Neural progenitor cell (in vitro differentiated cells): Measurements from ENCODE around the gene PPARA. TPM values are rescaled to one million over a fixed set of nuclear protein-coding genes. Genes with fewer than 3 reads are reported as not detected.

Source experiments
- DNase-seq: peaks from one replicate; pipeline ENCODE4 v3.0.0-alpha.2; 2016; ENCODE audit warnings: low spot score
- H2AFZ ChIP-seq: fragments of 200-600 bp; sonication (generic); replicated peaks from 2 replicates; pipeline ENCODE4 v1.6.1; 2016; ENCODE audit warnings: antibody characterized with exemption
- H3F3A ChIP-seq: fragments of 200-600 bp; sonication (generic); 2 replicates; pipeline ENCODE4 v1.6.1; 2016; ENCODE audit warnings: antibody characterized with exemption, low read depth
- H3K27ac ChIP-seq: fragments of 200-600 bp; sonication (generic); 2 replicates; pipeline ENCODE4 v1.5.1; 2016; ENCODE audit warnings: mild to moderate bottlenecking
- H3K27me3 ChIP-seq: fragments of 200-600 bp; sonication (generic); 2 replicates; pipeline ENCODE4 v1.6.1; 2016; ENCODE audit warnings: mild to moderate bottlenecking, moderate library complexity
- H3K36me3 ChIP-seq: fragments of 200-600 bp; sonication (generic); 2 replicates; pipeline ENCODE4 v1.5.1; 2016
- H3K4me1 ChIP-seq: fragments of 200-600 bp; sonication (generic); 2 replicates; pipeline ENCODE4 v1.6.1; 2016; ENCODE audit warnings: mixed run types
- H3K4me2 ChIP-seq: fragments of 200-600 bp; sonication (generic); 2 replicates; pipeline ENCODE4 v1.6.1; 2016
- H3K4me3 ChIP-seq: fragments of 200-600 bp; sonication (generic); 2 replicates; pipeline ENCODE4 v1.5.1; 2016
- H3K79me2 ChIP-seq: fragments of 200-600 bp; sonication (generic); 2 replicates; pipeline ENCODE4 v1.6.1; 2016; ENCODE audit warnings: low read depth
- H3K9ac ChIP-seq: fragments of 200-600 bp; sonication (generic); 2 replicates; pipeline ENCODE4 v1.6.1; 2016
- H3K9me3 ChIP-seq: fragments of 200-600 bp; sonication (generic); 2 replicates; pipeline ENCODE4 v1.5.1; 2016; ENCODE audit warnings: low read depth
- H4K20me1 ChIP-seq: fragments of 200-600 bp; sonication (generic); 2 replicates; pipeline ENCODE4 v1.6.1; 2016; ENCODE audit warnings: low read depth
- H3K27ac Mint-ChIP-seq: 3 replicates; pipeline ENCODE4 v1.8.0; 2021; ENCODE audit warnings: mixed read lengths
- H3K27me3 Mint-ChIP-seq: 2 replicates; pipeline ENCODE4 v1.8.0; 2022; ENCODE audit warnings: low read depth, mild to moderate bottlenecking, inconsistent platforms, moderate library complexity, mixed read lengths; ENCODE audit not compliant: insufficient read depth
- H3K36me3 Mint-ChIP-seq: 3 replicates; pipeline ENCODE4 v1.8.0; 2021; ENCODE audit warnings: mixed read lengths
- H3K4me1 Mint-ChIP-seq: 3 replicates; pipeline ENCODE4 v1.8.0; 2021; ENCODE audit warnings: mixed read lengths
- H3K4me3 Mint-ChIP-seq: 3 replicates; pipeline ENCODE4 v1.8.0; 2021; ENCODE audit warnings: mild to moderate bottlenecking, moderate library complexity, mixed read lengths
- H3K9me3 Mint-ChIP-seq: 3 replicates; pipeline ENCODE4 v1.8.0; 2020; ENCODE audit warnings: mixed read lengths
- CTCF ChIP-seq: fragments of 200-600 bp; sonication (generic); IDR thresholded peaks from 2 replicates; pipeline ENCODE4 v1.5.1; 2017; ENCODE audit warnings: antibody characterized with exemption, mild to moderate bottlenecking
- EZH2 ChIP-seq: fragments of 200-600 bp; sonication (generic); IDR thresholded peaks from 2 replicates; pipeline ENCODE4 v1.6.1; 2017; ENCODE audit warnings: antibody characterized with exemption, mild to moderate bottlenecking, moderate library complexity
- EZH2phosphoT487 ChIP-seq: fragments of 200-600 bp; sonication (generic); IDR thresholded peaks from 2 replicates; pipeline ENCODE4 v1.6.1; 2017; ENCODE audit warnings: antibody characterized with exemption
- total RNA-seq: library from RNA; depleted of rRNA; stranded (reverse); fragments of >200 nt; gene quantifications from 2 replicates; pipeline ENCODE4 v1.2.3, GENCODE V29; 2015; ENCODE audit warnings: low replicate concordance

Gene PPARA
- total RNA-seq, 1 donor from 2014 or later = 5.2 TPM

GRCh38 chr22:46109474-46110003 is 40.8 kb upstream of the PPARA start:
- Histone ChIP-seq H3K9me3 (no peaks in the 10 kb centered on the region), H3K4me2 (no peak overlapping the region), H3K27ac (no peak overlapping the region), H3K9ac (no peak overlapping the region), H3K79me2 (no peaks in the 10 kb centered on the region), H3K36me3 (no peaks in the 10 kb centered on the region), H3K4me1 (peaks cover 13% of the 10 kb centered on the region), H2AFZ (no peak overlapping the region), H3K4me3 (no peak overlapping the region), H3F3A (no peaks in the 10 kb centered on the region), H3K27me3 (no peaks in the 10 kb centered on the region), H4K20me1 (no peaks in the 10 kb centered on the region)
- TF ChIP-seq EZH2phosphoT487 = no peak
- TF ChIP-seq CTCF = no peak
- no peak for TF ChIP-seq EZH2
- no peaks in the 10 kb centered on the region for H3K36me3 Mint-ChIP-seq
- H3K4me1 Mint-ChIP-seq = peaks cover 22% of the 10 kb centered on the region
- peak overlapping the region; percentile 78 for H3K27ac Mint-ChIP-seq
- H3K4me3 Mint-ChIP-seq = no peak overlapping the region
- no peak for DNase-seq
- H3K27me3 Mint-ChIP-seq = peaks cover 7% of the 10 kb centered on the region
- no peaks in the 10 kb centered on the region for H3K9me3 Mint-ChIP-seq

- Histone ChIP-seq H3K36me3 (no peaks in the 10 kb centered on the region), H3K4me3 (no peak overlapping the region)
Measured at GRCh38 chr22:46110215-46110614, 40.1 kb upstream of the PPARA start.

GRCh38 chr22:46111645-46112306 is 38.5 kb upstream of the PPARA start:
- Histone ChIP-seq H3K27ac (no peak overlapping the region), H3K9me3 (no peaks in the 10 kb centered on the region), H3K79me2 (no peaks in the 10 kb centered on the region), H2AFZ (no peak overlapping the region), H3K27me3 (no peaks in the 10 kb centered on the region), H3K36me3 (no peaks in the 10 kb centered on the region), H3K9ac (no peak overlapping the region), H3K4me1 (peaks cover 13% of the 10 kb centered on the region), H3K4me2 (no peak overlapping the region), H3F3A (no peaks in the 10 kb centered on the region), H3K4me3 (no peak overlapping the region), H4K20me1 (no peaks in the 10 kb centered on the region)
- Mint-ChIP-seq H3K9me3 (no peaks in the 10 kb centered on the region), H3K27ac (no peak overlapping the region), H3K4me1 (peaks cover 17% of the 10 kb centered on the region), H3K4me3 (no peak overlapping the region), H3K27me3 (peaks cover 3% of the 10 kb centered on the region), H3K36me3 (no peaks in the 10 kb centered on the region)
- TF ChIP-seq EZH2phosphoT487 (no peak), EZH2 (no peak), CTCF (no peak)
- DNase-seq = peak; percentile 28

More at GRCh38 chr22:46110215-46110614, 40.1 kb upstream of the PPARA start:
- TF ChIP-seq EZH2 (no peak), EZH2phosphoT487 (no peak), CTCF (no peak)
- Histone ChIP-seq H2AFZ (no peak overlapping the region), H3K4me1 (peaks cover 13% of the 10 kb centered on the region), H3K27ac (no peak overlapping the region), H3F3A (no peaks in the 10 kb centered on the region), H3K4me2 (no peak overlapping the region), H3K79me2 (no peaks in the 10 kb centered on the region), H3K27me3 (no peaks in the 10 kb centered on the region), H3K9me3 (no peaks in the 10 kb centered on the region), H3K9ac (no peak overlapping the region), H4K20me1 (no peaks in the 10 kb centered on the region)
- Mint-ChIP-seq H3K4me3 (no peak overlapping the region), H3K27me3 (peaks cover 6% of the 10 kb centered on the region), H3K9me3 (no peaks in the 10 kb centered on the region), H3K4me1 (peaks cover 22% of the 10 kb centered on the region), H3K36me3 (no peaks in the 10 kb centered on the region), H3K27ac (no peak overlapping the region)
- DNase-seq = no peak
